AG04450 (cell line): Measurements from ENCODE around the gene TLR10. TPM values are rescaled to one million over a fixed set of nuclear protein-coding genes. Genes with fewer than 3 reads are reported as not detected.

Experiments used
- CTCF ChIA-PET: fragments of 300-600, 350-600 bp; formaldehyde crosslinking; extraction: SDS; loops from one replicate; lab custom pipeline; 2022; ENCODE audit warnings: antibody characterized with exemption, inconsistent platforms; lab: Charles Lee
- POLR2A ChIA-PET: fragments of 350-600 bp; formaldehyde crosslinking; extraction: SDS; loops from one replicate; lab custom pipeline; 2021; ENCODE audit warnings: antibody characterized with exemption, inconsistent platforms; lab: Yijun Ruan, JAX
- DNase-seq: peaks from one replicate; pipeline ENCODE4 v3.0.0-alpha.2; 2011; ENCODE audit warnings: low read depth, low spot score
- H3K27ac ChIP-seq: one replicate; pipeline ENCODE4 v1.5.1; 2012; ENCODE audit warnings: low read depth, low read length, control low read depth
- H3K27me3 ChIP-seq: one replicate; pipeline ENCODE4 v1.6.0; 2012; ENCODE audit warnings: low read length; ENCODE audit not compliant: control insufficient read depth, insufficient read depth
- H3K4me3 ChIP-seq: 2 replicates; pipeline ENCODE4 v1.5.1; 2011; ENCODE audit warnings: mild to moderate bottlenecking, low read depth, low read length, control low read depth
- H3K9me3 ChIP-seq: 2 replicates; pipeline ENCODE4 v1.5.1; 2012; ENCODE audit warnings: low read length; ENCODE audit not compliant: control insufficient read depth, insufficient read depth
- CTCF ChIP-seq: IDR thresholded peaks from 2 replicates; pipeline ENCODE4 v1.5.1; 2011; ENCODE audit warnings: low read depth, low read length, control low read depth, inconsistent platforms
- polyA plus RNA-seq: library from polyadenylated mRNA; depleted of rRNA; stranded (reverse); fragments of >200 nt; gene quantifications from 2 replicates; pipeline ENCODE4 v1.2.3, GENCODE V29; 2011

Gene TLR10
- polyA plus RNA-seq, 1 experiment: not detected

DNA sequence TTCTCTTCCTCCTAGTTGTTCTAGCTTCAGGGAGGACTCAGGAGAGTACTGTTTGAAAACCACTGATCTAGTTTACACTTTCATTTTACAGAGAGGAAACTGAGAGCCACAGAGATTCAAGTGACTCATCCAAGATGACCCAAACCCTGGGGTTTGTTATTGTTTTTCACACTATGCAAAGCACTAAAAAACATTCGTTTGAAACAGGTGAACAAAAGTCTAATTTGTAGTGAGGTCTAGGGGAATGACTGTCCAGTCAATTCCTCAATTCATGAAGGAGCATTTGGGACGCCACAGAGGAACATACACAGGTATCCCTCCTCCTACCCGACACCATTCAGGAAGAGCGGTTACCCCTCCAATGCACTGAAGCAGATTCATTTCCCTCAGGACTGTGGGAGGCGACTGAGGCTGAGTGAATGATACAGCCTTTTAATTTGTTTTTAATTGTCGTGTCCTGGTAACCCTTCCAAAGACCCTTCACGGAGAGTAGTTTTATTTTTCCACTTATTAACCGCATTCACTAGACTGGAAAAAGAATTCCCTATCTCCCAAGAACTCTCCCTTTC is 30.3 kb downstream of the TLR10 start:
- no peak overlapping the region for H3K4me3 ChIP-seq
- CTCF ChIA-PET: no interaction called here

GRCh38 chr4:38751341-38752010 is 31.3 kb downstream of the TLR10 start:
- TF ChIP-seq CTCF: no peak
- ChIA-PET POLR2A (no interaction called here), CTCF (no interaction called here)
- Histone ChIP-seq H3K9me3 (peaks cover 8% of the 10 kb centered on the region), H3K27ac (no peak overlapping the region), H3K4me3 (no peak overlapping the region), H3K27me3 (no peaks in the 10 kb centered on the region)
- no peak for DNase-seq

More for the DNA sequence above, 30.3 kb downstream of the TLR10 start:
- Histone ChIP-seq H3K27ac (peak overlapping the region; percentile 75), H3K9me3 (peaks cover 6% of the 10 kb centered on the region), H3K27me3 (no peaks in the 10 kb centered on the region)
- no peak for TF ChIP-seq CTCF
- POLR2A ChIA-PET: no interaction called here
- DNase-seq: no peak

DNA sequence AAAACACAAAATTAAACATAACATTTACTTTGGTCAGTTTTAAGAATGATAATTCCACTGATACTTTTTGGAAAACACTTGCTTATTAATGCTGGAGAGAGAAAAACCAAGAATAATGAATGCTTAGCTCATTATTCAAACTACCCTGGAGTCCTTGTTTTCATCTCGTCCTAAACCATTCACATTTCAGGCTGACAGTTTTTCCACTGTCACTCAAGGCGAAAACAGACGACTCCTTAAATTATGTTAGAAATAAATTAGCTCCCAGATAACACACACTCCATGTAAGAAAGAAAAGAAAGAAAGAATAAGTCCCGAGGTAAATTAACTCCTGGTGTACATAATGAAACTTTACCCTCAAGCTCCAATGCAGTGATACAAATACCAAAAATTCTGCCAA is 33.5 kb downstream of the TLR10 start:
- POLR2A ChIA-PET: no interaction called here
- CTCF ChIA-PET: interaction anchor here (1.0 kb wide), 1 partner anchor 10 kb away, joined by 4 read pairs; no protein-coding TSS in a partner anchor
- TF ChIP-seq CTCF: no peak
- H3K9me3 ChIP-seq: peaks cover 8% of the 10 kb centered on the region
- H3K27me3 ChIP-seq: no peaks in the 10 kb centered on the region
- no peak overlapping the region for H3K4me3 ChIP-seq
- no peak overlapping the region for H3K27ac ChIP-seq
- DNase-seq: no peak

GRCh38 chr4:38747629-38748028 is 35.2 kb downstream of the TLR10 start:
- peaks cover 8% of the 10 kb centered on the region for H3K9me3 ChIP-seq
- POLR2A ChIA-PET: no interaction called here
- CTCF ChIA-PET: no interaction called here
- no peak for DNase-seq
- H3K27ac ChIP-seq: no peak overlapping the region
- H3K4me3 ChIP-seq: no peak overlapping the region
- no peaks in the 10 kb centered on the region for H3K27me3 ChIP-seq
- TF ChIP-seq CTCF: no peak

- H3K27ac ChIP-seq: no peak overlapping the region
- POLR2A ChIA-PET: no interaction called here
- DNase-seq: no peak
- H3K27me3 ChIP-seq: peaks cover 5% of the 10 kb centered on the region
- no peak overlapping the region for H3K4me3 ChIP-seq
- CTCF ChIA-PET: no interaction called here
- TF ChIP-seq CTCF: no peak
- peaks cover 8% of the 10 kb centered on the region for H3K9me3 ChIP-seq
Measured at GRCh38 chr4:38745881-38746280, 36.9 kb downstream of the TLR10 start.
